ENCODE data around the gene C1QBP.

Gene C1QBP

GRCh38 chr17:5416901-5417300 lies 22.1 kb downstream of the C1QBP start:
- H2AFZ ChIP-seq (ENCODE audit: low read depth, low read length), result no peak overlapping the region
- H3K4me2 ChIP-seq (ENCODE audit: low read length), result peak overlapping the region; percentile 63
- peak overlapping the region; percentile 92; the same call in 1 of the 2 replicates for H3K4me3 ChIP-seq (ENCODE audit: low read length)
- peaks cover 46% of the 10 kb centered on the region for H3K36me3 ChIP-seq (replicated peaks; ENCODE audit: low read depth, low read length)
- H3K9ac ChIP-seq (ENCODE audit: low read length), result peak overlapping the region; percentile 6; the same call in 1 of the 2 replicates
- H3K27me3 ChIP-seq (ENCODE audit: low read depth, low read length), result no peaks in the 10 kb centered on the region
- no peak overlapping the region for H3K27ac ChIP-seq (ENCODE audit: low read length)
- H3K4me1 ChIP-seq (ENCODE audit: low read length), result peaks cover 36% of the 10 kb centered on the region
- TF ChIP-seq EZH2phosphoT487 (IDR thresholded peaks at IDR 0.05; ENCODE audit: low read depth) (no peak), CTCF (IDR thresholded peaks at IDR 0.05; ENCODE audit: low read depth, low read length) (no peak)
- no peaks in the 10 kb centered on the region for H3K9me3 ChIP-seq (ENCODE audit: insufficient read depth, low read length)
- H3K79me2 ChIP-seq (ENCODE audit: low read length), result peaks cover 93% of the 10 kb centered on the region
- H4K20me1 ChIP-seq (ENCODE audit: insufficient read depth, low read length), result peaks cover 16% of the 10 kb centered on the region

GRCh38 chr17:5413682-5414081 lies 25.3 kb downstream of the C1QBP start:
- Histone ChIP-seq H2AFZ (ENCODE audit: low read depth, low read length) (no peak overlapping the region), H4K20me1 (ENCODE audit: insufficient read depth, low read length) (peaks cover 29% of the 10 kb centered on the region), H3K27ac (ENCODE audit: low read length) (no peak overlapping the region), H3K9ac (ENCODE audit: low read length) (no peak overlapping the region), H3K36me3 (replicated peaks; ENCODE audit: low read depth, low read length) (peaks cover 60% of the 10 kb centered on the region), H3K79me2 (ENCODE audit: low read length) (peaks cover 84% of the 10 kb centered on the region), H3K27me3 (ENCODE audit: low read depth, low read length) (no peaks in the 10 kb centered on the region), H3K4me1 (ENCODE audit: low read length) (peaks cover 54% of the 10 kb centered on the region), H3K4me3 (ENCODE audit: low read length) (no peak overlapping the region), H3K4me2 (ENCODE audit: low read length) (no peak overlapping the region), H3K9me3 (ENCODE audit: insufficient read depth, low read length) (no peaks in the 10 kb centered on the region)
- TF ChIP-seq CTCF (IDR thresholded peaks at IDR 0.05; ENCODE audit: low read depth, low read length) (no peak), EZH2phosphoT487 (IDR thresholded peaks at IDR 0.05; ENCODE audit: low read depth) (no peak)

GRCh38 chr17:5410594-5411272 lies 28.2 kb downstream of the C1QBP start:
- Histone ChIP-seq H3K79me2 (ENCODE audit: low read length) (peaks cover 80% of the 10 kb centered on the region), H3K9ac (ENCODE audit: low read length) (peak overlapping the region; percentile 50), H4K20me1 (ENCODE audit: insufficient read depth, low read length) (peaks cover 27% of the 10 kb centered on the region), H3K27ac (ENCODE audit: low read length) (peak overlapping the region; percentile 97), H3K36me3 (replicated peaks; ENCODE audit: low read depth, low read length) (peaks cover 74% of the 10 kb centered on the region), H3K4me1 (ENCODE audit: low read length) (peaks cover 43% of the 10 kb centered on the region), H3K27me3 (ENCODE audit: low read depth, low read length) (no peaks in the 10 kb centered on the region), H3K9me3 (ENCODE audit: insufficient read depth, low read length) (no peaks in the 10 kb centered on the region), H3K4me3 (ENCODE audit: low read length) (peak overlapping the region; percentile 66), H2AFZ (ENCODE audit: low read depth, low read length) (no peak overlapping the region), H3K4me2 (ENCODE audit: low read length) (peak overlapping the region; percentile 81)
- TF ChIP-seq EZH2phosphoT487 (IDR thresholded peaks at IDR 0.05; ENCODE audit: low read depth) (no peak), CTCF (IDR thresholded peaks at IDR 0.05; ENCODE audit: low read depth, low read length) (no peak)

GRCh38 chr17:5408186-5408585 lies 30.8 kb downstream of the C1QBP start:
- Histone ChIP-seq H3K27ac (ENCODE audit: low read length) (no peak overlapping the region), H3K9ac (ENCODE audit: low read length) (no peak overlapping the region), H3K79me2 (ENCODE audit: low read length) (peaks cover 67% of the 10 kb centered on the region)

More at GRCh38 chr17:5408186-5408585, 30.8 kb downstream of the C1QBP start:
- H3K4me2 ChIP-seq (ENCODE audit: low read length), result no peak overlapping the region
- no peaks in the 10 kb centered on the region for H3K9me3 ChIP-seq (ENCODE audit: insufficient read depth, low read length)
- TF ChIP-seq EZH2phosphoT487 (IDR thresholded peaks at IDR 0.05; ENCODE audit: low read depth) (no peak), CTCF (IDR thresholded peaks at IDR 0.05; ENCODE audit: low read depth, low read length) (no peak)
- peaks cover 77% of the 10 kb centered on the region for H3K36me3 ChIP-seq (replicated peaks; ENCODE audit: low read depth, low read length)
- H2AFZ ChIP-seq (ENCODE audit: low read depth, low read length), result no peak overlapping the region
- no peak overlapping the region for H3K4me3 ChIP-seq (ENCODE audit: low read length)
- no peaks in the 10 kb centered on the region for H3K27me3 ChIP-seq (ENCODE audit: low read depth, low read length)
- peaks cover 36% of the 10 kb centered on the region for H3K4me1 ChIP-seq (ENCODE audit: low read length)
- H4K20me1 ChIP-seq (ENCODE audit: insufficient read depth, low read length), result peaks cover 31% of the 10 kb centered on the region

All from OCI-LY3 (cell line).